SU-DHL-6 (cell line): ENCODE data around the gene IDS.

ENCODE experiments used
- H2AFZ ChIP-seq: fragments of 200-600 bp; sonication (generic); 2 replicates; pipeline ENCODE4 v1.6.1; 2014; ENCODE audit warnings: low read depth, mild to moderate bottlenecking, moderate library complexity, mixed read lengths, antibody characterized with exemption, low read length; ENCODE audit not compliant: severe bottlenecking
- H3F3A ChIP-seq: fragments of 200-600 bp; shearing (Covaris generic); 2 replicates; pipeline ENCODE4 v1.6.0; 2016; ENCODE audit warnings: antibody characterized with exemption, mild to moderate bottlenecking; ENCODE audit not compliant: insufficient read depth
- H3K27ac ChIP-seq: fragments of 200-600 bp; sonication (generic); 2 replicates; pipeline ENCODE4 v1.5.1; 2016; ENCODE audit warnings: low read depth, mild to moderate bottlenecking, low read length, moderate library complexity, mixed read lengths
- H3K27me3 ChIP-seq: fragments of 200-600 bp; sonication (generic), shearing (Covaris generic); 2 replicates; pipeline ENCODE4 v1.6.0; 2014; ENCODE audit warnings: mild to moderate bottlenecking, low read length
- H3K36me3 ChIP-seq: fragments of 200-600 bp; sonication (generic); 2 replicates; pipeline ENCODE4 v1.6.1; 2014; ENCODE audit warnings: mild to moderate bottlenecking, low read length, mixed read lengths
- H3K4me2 ChIP-seq: fragments of 300-600, 200-600 bp; shearing (Covaris generic), sonication (generic); 2 replicates; pipeline ENCODE4 v1.6.0; 2014; ENCODE audit warnings: low read length, low read depth, mild to moderate bottlenecking; ENCODE audit not compliant: poor library complexity, severe bottlenecking
- H3K4me3 ChIP-seq: fragments of 200-600 bp; sonication (generic); 2 replicates; pipeline ENCODE4 v1.5.1; 2014; ENCODE audit warnings: antibody characterized with exemption, low read length, mild to moderate bottlenecking, mixed read lengths; ENCODE audit not compliant: insufficient read depth, poor library complexity, severe bottlenecking
- H3K79me2 ChIP-seq: fragments of 200-600 bp; sonication (generic); 2 replicates; pipeline ENCODE4 v1.6.1; 2014; ENCODE audit warnings: mild to moderate bottlenecking, low read length, moderate library complexity; ENCODE audit not compliant: insufficient read depth
- H3K9ac ChIP-seq: fragments of 200-600 bp; sonication (generic); 2 replicates; pipeline ENCODE4 v1.7.0; 2014; ENCODE audit warnings: mild to moderate bottlenecking, low read length
- H3K9me2 ChIP-seq: fragments of 200-600 bp; sonication (generic); replicated peaks from 2 replicates; pipeline ENCODE4 v1.6.1; 2014; ENCODE audit warnings: low read length; ENCODE audit not compliant: insufficient read depth
- H3K9me3 ChIP-seq: fragments of 200-600 bp; sonication (generic); 2 replicates; pipeline ENCODE4 v1.6.1; 2014; ENCODE audit warnings: low read length, mixed read lengths; ENCODE audit not compliant: insufficient read depth
- H4K20me1 ChIP-seq: fragments of 200-600 bp; sonication (generic); 2 replicates; pipeline ENCODE4 v1.6.1; 2014; ENCODE audit warnings: low read depth, mild to moderate bottlenecking, antibody characterized with exemption, low read length, moderate library complexity, mixed read lengths
- EZH2phosphoT487 ChIP-seq: fragments of 200-600 bp; sonication (generic), shearing (Covaris generic); conservative IDR thresholded peaks from 2 replicates; pipeline ENCODE4 v1.6.1; 2018; ENCODE audit warnings: mild to moderate bottlenecking, antibody characterized with exemption, low read length, moderate library complexity, mixed read lengths
- TF ChIP-seq, protein P1 (sequence below): fragments of 200-600 bp; sonication (generic); IDR thresholded peaks from one replicate; pipeline ENCODE4 v1.5.1; 2017; ENCODE audit warnings: antibody characterized with exemption, mild to moderate bottlenecking, low read length, moderate library complexity; ENCODE audit not compliant: insufficient read depth, poor library complexity, severe bottlenecking

Gene IDS

DNA sequence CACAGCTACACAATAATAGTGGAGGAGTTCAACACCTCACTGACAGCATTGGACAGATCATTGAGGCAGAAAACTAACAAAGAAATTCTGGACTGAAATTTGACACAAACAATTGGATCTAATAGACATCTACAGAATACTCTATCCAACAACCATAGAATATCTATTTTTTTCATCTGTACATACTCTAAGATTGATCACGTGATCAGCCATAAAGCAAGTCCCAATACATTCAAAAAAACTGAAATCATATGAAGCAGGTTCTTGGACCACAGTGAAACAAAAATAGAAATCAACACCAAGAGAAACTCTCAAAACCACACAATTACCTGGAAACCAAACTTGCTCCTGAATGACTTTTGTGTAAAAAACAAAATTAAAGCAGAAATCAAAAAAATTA lies 12.2 kb upstream of the IDS start:
- Histone ChIP-seq H3K79me2 (no peaks in the 10 kb centered on the region), H2AFZ (no peak overlapping the region), H3K27me3 (no peaks in the 10 kb centered on the region), H3K4me2 (no peak overlapping the region), H4K20me1 (no peaks in the 10 kb centered on the region), H3K9me2 (no peaks in the 10 kb centered on the region), H3F3A (no peaks in the 10 kb centered on the region), H3K4me3 (no peak overlapping the region), H3K27ac (no peak overlapping the region), H3K9me3 (no peaks in the 10 kb centered on the region), H3K9ac (no peak overlapping the region), H3K36me3 (no peaks in the 10 kb centered on the region)
- TF ChIP-seq, protein P1, sequence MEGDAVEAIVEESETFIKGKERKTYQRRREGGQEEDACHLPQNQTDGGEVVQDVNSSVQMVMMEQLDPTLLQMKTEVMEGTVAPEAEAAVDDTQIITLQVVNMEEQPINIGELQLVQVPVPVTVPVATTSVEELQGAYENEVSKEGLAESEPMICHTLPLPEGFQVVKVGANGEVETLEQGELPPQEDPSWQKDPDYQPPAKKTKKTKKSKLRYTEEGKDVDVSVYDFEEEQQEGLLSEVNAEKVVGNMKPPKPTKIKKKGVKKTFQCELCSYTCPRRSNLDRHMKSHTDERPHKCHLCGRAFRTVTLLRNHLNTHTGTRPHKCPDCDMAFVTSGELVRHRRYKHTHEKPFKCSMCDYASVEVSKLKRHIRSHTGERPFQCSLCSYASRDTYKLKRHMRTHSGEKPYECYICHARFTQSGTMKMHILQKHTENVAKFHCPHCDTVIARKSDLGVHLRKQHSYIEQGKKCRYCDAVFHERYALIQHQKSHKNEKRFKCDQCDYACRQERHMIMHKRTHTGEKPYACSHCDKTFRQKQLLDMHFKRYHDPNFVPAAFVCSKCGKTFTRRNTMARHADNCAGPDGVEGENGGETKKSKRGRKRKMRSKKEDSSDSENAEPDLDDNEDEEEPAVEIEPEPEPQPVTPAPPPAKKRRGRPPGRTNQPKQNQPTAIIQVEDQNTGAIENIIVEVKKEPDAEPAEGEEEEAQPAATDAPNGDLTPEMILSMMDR: no peak
- no peak for TF ChIP-seq EZH2phosphoT487

DNA sequence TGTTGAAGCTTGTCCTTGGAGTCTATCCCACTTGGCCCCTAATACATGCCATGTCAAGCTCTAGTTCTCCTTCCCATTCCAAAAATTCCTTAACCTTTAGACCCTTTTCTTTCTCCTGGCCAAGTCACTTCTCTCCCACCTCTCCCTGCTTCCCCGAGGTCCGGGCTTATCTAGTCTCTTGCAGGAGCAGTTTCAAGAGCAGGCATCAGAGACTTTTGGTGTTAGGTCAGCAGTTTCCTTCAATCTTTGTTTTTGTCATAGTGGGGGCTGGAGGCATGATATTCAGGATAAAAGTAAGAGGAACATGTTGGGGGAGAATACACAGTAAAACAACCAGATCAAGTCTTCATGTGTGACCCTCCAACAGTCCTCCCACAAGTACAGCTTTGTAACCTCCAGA lies 11.5 kb upstream of the IDS start:
- Histone ChIP-seq H3F3A (no peaks in the 10 kb centered on the region), H3K27ac (no peak overlapping the region), H3K79me2 (no peaks in the 10 kb centered on the region), H3K36me3 (no peaks in the 10 kb centered on the region), H3K4me2 (no peak overlapping the region), H3K9ac (no peak overlapping the region), H3K27me3 (no peaks in the 10 kb centered on the region), H4K20me1 (no peaks in the 10 kb centered on the region), H3K9me3 (no peaks in the 10 kb centered on the region), H3K4me3 (no peak overlapping the region), H3K9me2 (no peaks in the 10 kb centered on the region), H2AFZ (no peak overlapping the region)
- TF ChIP-seq EZH2phosphoT487: no peak
- TF ChIP-seq, protein P1: no peak

DNA sequence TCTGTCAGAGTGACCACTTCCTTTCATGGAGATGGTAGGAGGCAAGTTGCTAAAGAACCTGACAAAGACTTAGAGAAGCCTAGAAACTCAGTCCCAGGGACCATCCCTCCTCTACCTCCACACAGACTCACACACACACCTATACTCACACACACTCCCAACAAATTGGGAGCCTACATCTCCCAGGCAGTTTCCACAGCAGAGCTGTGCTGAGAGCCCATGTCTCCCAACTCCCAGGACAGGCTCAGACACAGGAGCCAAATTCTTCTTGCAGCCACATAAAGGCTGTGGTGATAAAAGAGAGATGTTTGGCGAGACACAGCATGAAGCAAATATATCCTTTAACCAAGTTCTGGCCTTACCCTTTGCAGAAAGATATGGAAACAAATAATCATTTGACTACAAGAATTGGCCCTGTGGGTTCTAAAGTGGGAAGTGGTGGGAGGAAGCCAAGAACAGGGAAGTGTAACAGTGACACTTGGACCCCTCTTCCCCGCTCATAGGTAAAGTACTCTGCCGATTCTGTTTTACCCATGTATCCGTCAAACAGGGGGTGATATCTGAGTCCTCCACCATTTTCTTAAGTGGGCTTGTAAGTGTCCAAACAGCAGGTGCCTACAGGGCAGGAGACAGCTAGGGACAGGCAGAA lies 11.0 kb upstream of the IDS start:
- TF ChIP-seq, protein P1: no peak
- no peak for TF ChIP-seq EZH2phosphoT487
- Histone ChIP-seq H3K9me3 (no peaks in the 10 kb centered on the region), H4K20me1 (no peaks in the 10 kb centered on the region)

More for the DNA sequence above, 11.0 kb upstream of the IDS start:
- no peaks in the 10 kb centered on the region for H3F3A ChIP-seq
- H3K4me2 ChIP-seq: no peak overlapping the region
- no peak overlapping the region for H3K9ac ChIP-seq
- no peaks in the 10 kb centered on the region for H3K36me3 ChIP-seq
- H3K27ac ChIP-seq: no peak overlapping the region
- H3K9me2 ChIP-seq: no peaks in the 10 kb centered on the region
- no peak overlapping the region for H2AFZ ChIP-seq
- no peak overlapping the region for H3K4me3 ChIP-seq
- H3K27me3 ChIP-seq: no peaks in the 10 kb centered on the region
- H3K79me2 ChIP-seq: no peaks in the 10 kb centered on the region
